Mucosa of rectum (tissue), 2 donors: ENCODE data around the gene RPS6KB2.
A peak's percentile ranks its signal among the peaks of the same experiment; 100 is the strongest.
"Not testable (repeated sequence)": the region's sequence is repeated elsewhere in the genome, so short reads cannot be mapped to it uniquely, and the experiment has no call there.

ENCODE experiments used
- H3K27ac ChIP-seq, 2 donors: one replicate each; pipeline ENCODE4 v1.7.0; 2013; ENCODE audit warnings: inconsistent platforms in 2 of 2, low read depth in 2 of 2, low read length in 2 of 2
- H3K27me3 ChIP-seq, 2 donors: one replicate each; pipeline ENCODE4 v1.7.0; 2013; ENCODE audit warnings: low read length in 2 of 2; ENCODE audit not compliant: control insufficient read depth in 2 of 2, insufficient read depth in 2 of 2
- H3K36me3 ChIP-seq, 2 donors: one replicate each; pipeline ENCODE4 v1.7.0; 2013; ENCODE audit warnings: low read length in 2 of 2; ENCODE audit not compliant: control insufficient read depth in 2 of 2, insufficient read depth in 2 of 2
- H3K4me1 ChIP-seq, 2 donors: one replicate each; pipeline ENCODE4 v1.7.0; 2013; ENCODE audit warnings: low read length in 2 of 2, mild to moderate bottlenecking in 1 of 2; ENCODE audit not compliant: control insufficient read depth in 2 of 2, insufficient read depth in 2 of 2
- H3K4me3 ChIP-seq, 2 donors: one replicate each; pipeline ENCODE4 v1.7.0; 2013; ENCODE audit warnings: low read length in 2 of 2
- H3K9ac ChIP-seq, 2 donors: one replicate each; pipeline ENCODE4 v1.7.0; 2013; ENCODE audit warnings: low read length in 2 of 2, low read depth in 1 of 2, mild to moderate bottlenecking in 1 of 2
- H3K9me3 ChIP-seq, 2 donors: one replicate each; pipeline ENCODE4 v1.7.0; 2013; ENCODE audit warnings: low read length in 2 of 2; ENCODE audit not compliant: control insufficient read depth in 2 of 2
- donor health status: healthy.
- donor health status: Normal muscosa, but diverticular disease.

Gene RPS6KB2

GRCh38 chr11:67455054-67455453, 26.8 kb downstream of the RPS6KB2 start, which contains the start of gene CABP4:
Gene CABP4 (plus strand): TSS chr11:67455354. CDS start chr11:67455424, 70 bp downstream.
- H3K27ac ChIP-seq: no peak within 1 kb of the TSS
- H3K36me3 ChIP-seq: no peaks in the 10 kb centered on the region
- H3K9me3 ChIP-seq: no peaks in the 10 kb centered on the region
- H3K27me3 ChIP-seq: no peaks in the 10 kb centered on the region
- H3K4me1 ChIP-seq: no peaks in the 10 kb centered on the region
- no peak within 1 kb of the TSS for H3K9ac ChIP-seq
- H3K4me3 ChIP-seq: no peak within 1 kb of the TSS

GRCh38 chr11:67456068-67456705, 27.9 kb downstream of the RPS6KB2 start:
- H3K27ac ChIP-seq: no peak overlapping the region
- H3K4me3 ChIP-seq: no peak overlapping the region
- H3K4me1 ChIP-seq: no peaks in the 10 kb centered on the region
- H3K9me3 ChIP-seq: no peaks in the 10 kb centered on the region
- no peaks in the 10 kb centered on the region for H3K27me3 ChIP-seq
- no peaks in the 10 kb centered on the region for H3K36me3 ChIP-seq
- H3K9ac ChIP-seq: no peak overlapping the region

- Histone ChIP-seq H3K27ac (no peak overlapping the region), H3K4me3 (no peak overlapping the region), H3K4me1 (no peaks in the 10 kb centered on the region), H3K36me3 (no peaks in the 10 kb centered on the region), H3K9ac (no peak overlapping the region), H3K27me3 (no peaks in the 10 kb centered on the region), H3K9me3 (no peaks in the 10 kb centered on the region)
Measured at GRCh38 chr11:67457453-67457852, 29.2 kb downstream of the RPS6KB2 start.

GRCh38 chr11:67458266-67458665, 30.0 kb downstream of the RPS6KB2 start:
- Histone ChIP-seq H3K9ac (no peak overlapping the region), H3K4me3 (no peak overlapping the region), H3K36me3 (no peaks in the 10 kb centered on the region), H3K9me3 (no peaks in the 10 kb centered on the region), H3K27ac (no peak overlapping the region), H3K4me1 (no peaks in the 10 kb centered on the region), H3K27me3 (no peaks in the 10 kb centered on the region)

- no peak overlapping the region for H3K9ac ChIP-seq
- H3K9me3 ChIP-seq: no peaks in the 10 kb centered on the region
- H3K36me3 ChIP-seq: no peaks in the 10 kb centered on the region
- H3K27me3 ChIP-seq: no peaks in the 10 kb centered on the region
- peaks cover 21 to 22% of the 10 kb centered on the region in 2 donors for H3K4me1 ChIP-seq
- no peak overlapping the region for H3K4me3 ChIP-seq
- H3K27ac ChIP-seq: no peak overlapping the region
Measured at GRCh38 chr11:67463186-67463585, 34.9 kb downstream of the RPS6KB2 start.

- H3K27me3 ChIP-seq: no peaks in the 10 kb centered on the region
- peak overlapping the region; percentile 97 for H3K27ac ChIP-seq
- peak overlapping the region; percentile 56 to 94 for H3K9ac ChIP-seq
- peak overlapping the region; percentile 67 to 81 for H3K4me3 ChIP-seq
- peaks cover 24 to 25% of the 10 kb centered on the region in 2 donors for H3K4me1 ChIP-seq
- H3K9me3 ChIP-seq: no peaks in the 10 kb centered on the region
- no peaks in the 10 kb centered on the region for H3K36me3 ChIP-seq
Measured at GRCh38 chr11:67463680-67464410, 35.6 kb downstream of the RPS6KB2 start.

GRCh38 chr11:67464411-67465188, 36.3 kb downstream of the RPS6KB2 start:
- Histone ChIP-seq H3K9ac (peak overlapping the region; percentile 81 to 94), H3K36me3 (no peaks in the 10 kb centered on the region), H3K27ac (peak overlapping the region; percentile 97), H3K27me3 (no peaks in the 10 kb centered on the region), H3K4me1 (peaks cover 24 to 27% of the 10 kb centered on the region in 2 donors), H3K4me3 (peak overlapping the region; percentile 81), H3K9me3 (no peaks in the 10 kb centered on the region)

GRCh38 chr11:67465189-67465510, 36.9 kb downstream of the RPS6KB2 start:
- H3K4me3 ChIP-seq: peak overlapping the region; percentile 81
- peak overlapping the region; percentile 97 for H3K27ac ChIP-seq
- peak overlapping the region; percentile 81 to 94 for H3K9ac ChIP-seq
- no peaks in the 10 kb centered on the region for H3K9me3 ChIP-seq
- no peaks in the 10 kb centered on the region for H3K36me3 ChIP-seq
- H3K27me3 ChIP-seq: no peaks in the 10 kb centered on the region
- H3K4me1 ChIP-seq: peaks cover 24 to 27% of the 10 kb centered on the region in 2 donors

- not testable (repeated sequence) for H3K9me3 ChIP-seq, H3K27me3 ChIP-seq, H3K36me3 ChIP-seq
- peak overlapping the region in 1 of 2 donors; percentile 94 for H3K9ac ChIP-seq
- peak overlapping the region; percentile 81 for H3K4me3 ChIP-seq
- H3K4me1 ChIP-seq: peaks cover 24 to 27% of the 10 kb centered on the region in 2 donors
- H3K27ac ChIP-seq: peak overlapping the region; percentile 97
Measured at GRCh38 chr11:67465530-67465929, 37.2 kb downstream of the RPS6KB2 start.

- Histone ChIP-seq H3K4me3 (no peak overlapping the region), H3K36me3 (no peaks in the 10 kb centered on the region), H3K27me3 (no peaks in the 10 kb centered on the region), H3K9me3 (no peaks in the 10 kb centered on the region), H3K4me1 (peaks cover 24 to 27% of the 10 kb centered on the region in 2 donors), H3K9ac (no peak overlapping the region), H3K27ac (no peak overlapping the region)
Measured at GRCh38 chr11:67466367-67466766, 38.1 kb downstream of the RPS6KB2 start.
